ENCODE results near the gene LGR6. TPM values are rescaled to one million over a fixed set of nuclear protein-coding genes. Genes with fewer than 3 reads are reported as not detected.

The LGR6 gene
- total RNA-seq, 1 experiment from 2014 or later = 0.08 TPM

- H3K27me3 ChIP-seq (ENCODE audit: control insufficient read depth, insufficient read depth, low read length) = peaks cover 26% of the 10 kb centered on the region
- ATAC-seq = no peak
- no TSS peak for BruUV-seq (replicated peaks)
Measured at GRCh38 chr1:202216691-202217090, 23.1 kb downstream of the LGR6 start.

GRCh38 chr1:202217516-202217915 is 23.9 kb downstream of the LGR6 start:
- Histone ChIP-seq H3K4me3 (ENCODE audit: low read depth in 2 of 2, low read length in 2 of 2) (no peak overlapping the region), H3K27ac (ENCODE audit: low read length) (no peak overlapping the region), H3K4me1 (ENCODE audit: control insufficient read depth, insufficient read depth, low read length) (no peaks in the 10 kb centered on the region), H3K27me3 (ENCODE audit: control insufficient read depth, insufficient read depth, low read length) (peaks cover 26% of the 10 kb centered on the region), H3K9me3 (ENCODE audit: control insufficient read depth, insufficient read depth, low read depth, low read length) (no peaks in the 10 kb centered on the region), H3K36me3 (ENCODE audit: control insufficient read depth, insufficient read depth, low read length) (no peaks in the 10 kb centered on the region)
- DNase-seq (ENCODE audit: low read depth, low spot score) (no peak), ATAC-seq (no peak)
- TF ChIP-seq REST (IDR thresholded peaks at IDR 0.05; ENCODE audit: insufficient read depth in 1 of 2, low read depth in 2 of 2, low read length in 1 of 2) (no peak), POLR2AphosphoS5 (IDR thresholded peaks at IDR 0.05; ENCODE audit: low read depth, low read length) (no peak), SIN3A (IDR thresholded peaks at IDR 0.05; ENCODE audit: borderline replicate concordance, insufficient read depth, low read depth, low read length) (no peak), TCF7L2 (IDR thresholded peaks at IDR 0.05; ENCODE audit: low read depth, low read length) (no peak), CTCF (IDR thresholded peaks at IDR 0.05) (no peak)
- in situ Hi-C loops (cut with HindIII; ENCODE audit: low pct_unique_long_range_greater_than_20kb, low sequenced_read_pairs) (loop anchor here (25.0 kb wide), 1 partner anchor 95 kb away; no protein-coding TSS in a partner anchor), intact Hi-C loops (cut with micrococcal nuclease; ENCODE audit: unreplicated experiment) (no loop called here)
- BruUV-seq (replicated peaks) = no TSS peak
- POLR2A ChIA-PET = no interaction called here
- CTCF ChIA-PET = no interaction called here

More at GRCh38 chr1:202216691-202217090, 23.1 kb downstream of the LGR6 start:
- no peaks in the 10 kb centered on the region for H3K9me3 ChIP-seq (ENCODE audit: control insufficient read depth, insufficient read depth, low read depth, low read length)
- H3K36me3 ChIP-seq (ENCODE audit: control insufficient read depth, insufficient read depth, low read length) = no peaks in the 10 kb centered on the region
- in situ Hi-C loops (cut with HindIII; ENCODE audit: low pct_unique_long_range_greater_than_20kb, low sequenced_read_pairs) = loop anchor here (25.0 kb wide), 1 partner anchor 96 kb away; no protein-coding TSS in a partner anchor
- POLR2A ChIA-PET = no interaction called here
- TF ChIP-seq REST (IDR thresholded peaks at IDR 0.05; ENCODE audit: insufficient read depth in 1 of 2, low read depth in 2 of 2, low read length in 1 of 2) (no peak), CTCF (IDR thresholded peaks at IDR 0.05) (no peak), SIN3A (IDR thresholded peaks at IDR 0.05; ENCODE audit: borderline replicate concordance, insufficient read depth, low read depth, low read length) (no peak), TCF7L2 (IDR thresholded peaks at IDR 0.05; ENCODE audit: low read depth, low read length) (no peak), POLR2AphosphoS5 (IDR thresholded peaks at IDR 0.05; ENCODE audit: low read depth, low read length) (no peak)
- CTCF ChIA-PET = no interaction called here
- no peak overlapping the region for H3K27ac ChIP-seq (ENCODE audit: low read length)
- DNase-seq (ENCODE audit: low read depth, low spot score) = no peak
- H3K4me1 ChIP-seq (ENCODE audit: control insufficient read depth, insufficient read depth, low read length) = no peaks in the 10 kb centered on the region
- H3K4me3 ChIP-seq (ENCODE audit: low read depth in 2 of 2, low read length in 2 of 2) = no peak overlapping the region
- intact Hi-C loops (cut with micrococcal nuclease; ENCODE audit: unreplicated experiment) = no loop called here

All from Panc1 (cell line).